GM12878 (cell line): ENCODE measurements around the gene UBC. TPM values are rescaled to one million over a fixed set of nuclear protein-coding genes. Genes with fewer than 3 reads are reported as not detected.

Experiments used
- ATAC-seq: fragments of 200-7000 bp; cut with Tn5 transposase; 3 replicates; pipeline ENCODE4 v1.9.1; 2020; ENCODE audit warnings: mild to moderate bottlenecking, moderate library complexity
- BruUV-seq: library from RNA; stranded (reverse); fragments of 400-500 nt; replicated peaks from 2 replicates; lab custom pipeline; 2021; lab: Mats Ljungman, UMichigan
- CTCF ChIA-PET: fragments of 300-600 bp; sonication (Branson Sonifier 250); formaldehyde crosslinking; extraction: SDS; loops from one replicate; lab custom pipeline; 2021; ENCODE audit warnings: inconsistent platforms; lab: Yijun Ruan, JAX
- POLR2A ChIA-PET: fragments of 350-600 bp; formaldehyde crosslinking; extraction: SDS; loops from one replicate; lab custom pipeline; 2021; ENCODE audit warnings: inconsistent platforms; lab: Charles Lee
- RAD21 ChIA-PET: fragments of 300-600 bp; sonication (Branson Sonifier 250); formaldehyde crosslinking; loops from one replicate; lab custom pipeline; 2023; ENCODE audit warnings: antibody characterized with exemption; ENCODE audit not compliant: unreplicated experiment; lab: Charles Lee
- SMC1A ChIA-PET: fragments of 300-600 bp; sonication (Branson Sonifier 250); formaldehyde crosslinking; loops from one replicate; lab custom pipeline; 2023; ENCODE audit not compliant: unreplicated experiment, uncharacterized antibody; lab: Charles Lee
- DNase-seq: peaks from one replicate; pipeline ENCODE4 v3.0.0-alpha.2; 2011; ENCODE audit warnings: low read depth, low spot score
- FAIRE-seq: peaks from 3 replicates; lab custom pipeline; 2011; peaks lifted over from hg19 to GRCh38; lab: Jason Lieb, UNC
- H2AFZ ChIP-seq: 2 replicates; pipeline ENCODE4 v1.6.0; 2011; ENCODE audit warnings: low read depth, low read length, control low read depth; ENCODE audit not compliant: control insufficient read depth
- H3K27ac ChIP-seq: 2 replicates; pipeline ENCODE4 v1.5.1; 2011; ENCODE audit warnings: control low read depth; ENCODE audit not compliant: control insufficient read depth, insufficient read depth
- H3K27me3 ChIP-seq, 2 experiments: replicated peaks in 1 of 2; 2 replicates each; pipeline versions ENCODE4 v1.6.0 to v1.6.1; 2011; ENCODE audit warnings: low read length in 1 of 2; ENCODE audit not compliant: control insufficient read depth in 2 of 2, insufficient read depth in 2 of 2
- H3K36me3 ChIP-seq, 2 experiments: 2 replicates each; pipeline ENCODE4 v1.5.1; 2011; ENCODE audit warnings: low read length in 1 of 2; ENCODE audit not compliant: control insufficient read depth in 2 of 2, insufficient read depth in 2 of 2
- H3K4me1 ChIP-seq: 2 replicates; pipeline ENCODE4 v1.6.1; 2011; ENCODE audit warnings: mild to moderate bottlenecking, low read length, moderate library complexity, mixed read lengths; ENCODE audit not compliant: control insufficient read depth, insufficient read depth
- H3K4me2 ChIP-seq: 2 replicates; pipeline ENCODE4 v1.6.0; 2011; ENCODE audit warnings: control low read depth; ENCODE audit not compliant: control insufficient read depth, insufficient read depth
- H3K4me3 ChIP-seq: fragments of 200-600 bp; sonication (generic); 2 replicates; pipeline ENCODE4 v1.5.1; 2016
- H3K79me2 ChIP-seq: 2 replicates; pipeline ENCODE4 v1.6.0; 2011; ENCODE audit warnings: low read length; ENCODE audit not compliant: control insufficient read depth, insufficient read depth
- H3K9ac ChIP-seq: 2 replicates; pipeline ENCODE4 v1.8.0; 2011; ENCODE audit warnings: low read length, control low read depth, mixed read lengths; ENCODE audit not compliant: control insufficient read depth, insufficient read depth
- H3K9me3 ChIP-seq: replicated peaks from 3 replicates; pipeline ENCODE4 v1.5.1; 2011; ENCODE audit warnings: mild to moderate bottlenecking, low read length; ENCODE audit not compliant: control insufficient read depth, insufficient read depth
- H4K20me1 ChIP-seq: 2 replicates; pipeline ENCODE4 v1.6.0; 2011; ENCODE audit not compliant: control insufficient read depth, insufficient read depth
- CBX5 ChIP-seq: sonication (generic); IDR thresholded peaks from 2 replicates; pipeline ENCODE4 v1.6.1; 2016; ENCODE audit warnings: low read depth, moderate library complexity, mild to moderate bottlenecking, inconsistent platforms
- CHD1 ChIP-seq: IDR thresholded peaks from 2 replicates; pipeline ENCODE4 v1.6.1; 2012; ENCODE audit warnings: low read depth, low read length, improper control_type of control experiment
- EP300 ChIP-seq, 2 experiments: fragments of 150-350 bp in 1 of 2; IDR thresholded peaks; 2 replicates each; pipeline ENCODE4 v1.6.1; 2011 to 2012; ENCODE audit warnings: low read depth in 2 of 2, low read length in 2 of 2, borderline replicate concordance in 1 of 2, improper control_type of control experiment in 1 of 2, inconsistent platforms in 1 of 2; ENCODE audit not compliant: control insufficient read depth in 1 of 2
- KAT2A ChIP-seq: conservative IDR thresholded peaks from 2 replicates; pipeline ENCODE4 v1.6.1; 2011; ENCODE audit warnings: low read depth, low read length; ENCODE audit not compliant: control insufficient read depth
- KDM1A ChIP-seq: fragments of 200-600 bp; sonication (generic); IDR thresholded peaks from 2 replicates; pipeline ENCODE4 v1.6.1; 2016; ENCODE audit warnings: borderline replicate concordance
- MTA2 ChIP-seq: fragments of 450-650 bp; IDR thresholded peaks from 2 replicates; pipeline ENCODE4 v1.6.1; 2016; ENCODE audit warnings: low read depth, mild to moderate bottlenecking, moderate library complexity
- PML ChIP-seq: IDR thresholded peaks from 2 replicates; pipeline ENCODE4 v1.6.1; 2012; ENCODE audit warnings: low read length, inconsistent platforms
- SPI1 ChIP-seq: IDR thresholded peaks from 2 replicates; pipeline ENCODE4 v1.6.1; 2011; ENCODE audit warnings: low read depth, mild to moderate bottlenecking, low read length, moderate library complexity, borderline replicate concordance; ENCODE audit not compliant: insufficient read depth
- TCF7 ChIP-seq: IDR thresholded peaks from 2 replicates; pipeline ENCODE4 v1.6.1; 2014; ENCODE audit warnings: antibody characterized with exemption, borderline replicate concordance
- ZZZ3 ChIP-seq: IDR thresholded peaks from 2 replicates; pipeline ENCODE4 v1.6.1; 2011; ENCODE audit warnings: low read depth; ENCODE audit not compliant: control insufficient read depth, insufficient read length
- WGBS: methylation state at CpG from one replicate; pipeline ENCODE4 v1.1.6; 2016; ENCODE audit warnings: low lambda C conversion rate; ENCODE audit not compliant: insufficient replicate concordance, insufficient coverage; ENCODE audit errors: missing lambda C conversion rate; 5-methylcytosine and 5-hydroxymethylcytosine counted together
- in situ Hi-C: fragments of 300-500 bp; cut with MboI; formaldehyde crosslinking; loops from 9 replicates; pipeline ENCODE4 v1.14.3; 2018; ENCODE audit warnings: mixed read lengths
- intact Hi-C: fragments of 100-400 bp; cut with micrococcal nuclease; formaldehyde crosslinking; loops from one replicate; pipeline ENCODE4 v1.14.2; 2022; ENCODE audit not compliant: unreplicated experiment
- polyA plus RNA-seq, 11 experiments: library from polyadenylated mRNA; depleted of rRNA in 4 of 11; unstranded in 6 of 11; stranded (reverse) in 5 of 11; fragments of >200 nt; fragmentation: Nextera tagmentation in 4 of 11; fragmentation: Illumina TruSeq in 1 of 11; extraction: Ambion mirVana in 4 of 11; extraction: Trizol in 1 of 11; gene quantifications; 1 replicate in 1 of 11; 2 replicates in 10 of 11; pipeline versions ENCODE4 v1.2.1 to v1.2.3, GENCODE V29; 2011 to 2016; ENCODE audit warnings: inconsistent platforms in 2 of 11, missing spikeins in 2 of 11, low read depth in 1 of 11
- total RNA-seq, 4 experiments: library from RNA; depleted of rRNA in 3 of 4; stranded (reverse); fragments of >200 nt in 3 of 4; fragmentation: Illumina TruSeq in 1 of 4; extraction: Trizol in 1 of 4; gene quantifications; 2 replicates each; pipeline versions ENCODE4 v1.2.1 to v1.2.3, GENCODE V29; 2013 to 2021
- TF ChIP-seq, protein P1 (sequence below): IDR thresholded peaks from 2 replicates; pipeline ENCODE4 v1.6.1; 2012; ENCODE audit warnings: low read length, inconsistent platforms
- TF ChIP-seq, protein P2 (sequence below): IDR thresholded peaks from 2 replicates; pipeline ENCODE4 v1.6.1; 2012; ENCODE audit warnings: improper control_type of control experiment, low read depth, low read length; ENCODE audit not compliant: insufficient replicate concordance
- TF ChIP-seq, protein P3 (sequence below): fragments of 450-650 bp; IDR thresholded peaks from 2 replicates; pipeline ENCODE4 v1.6.1; 2016; ENCODE audit warnings: mild to moderate bottlenecking
- TF ChIP-seq, protein P4 (sequence below): IDR thresholded peaks from 2 replicates; pipeline ENCODE4 v1.6.1; 2011; ENCODE audit warnings: borderline replicate concordance, low read depth, mild to moderate bottlenecking, moderate library complexity, low read length; ENCODE audit not compliant: insufficient read depth, poor library complexity, severe bottlenecking

UBC gene
- total and polyA plus RNA-seq, 10 of the 15 experiments (the other 5 are each of a cell fraction or from before 2014, with no cell fraction given) = 653 to 1,666 (median 874) TPM

DNA sequence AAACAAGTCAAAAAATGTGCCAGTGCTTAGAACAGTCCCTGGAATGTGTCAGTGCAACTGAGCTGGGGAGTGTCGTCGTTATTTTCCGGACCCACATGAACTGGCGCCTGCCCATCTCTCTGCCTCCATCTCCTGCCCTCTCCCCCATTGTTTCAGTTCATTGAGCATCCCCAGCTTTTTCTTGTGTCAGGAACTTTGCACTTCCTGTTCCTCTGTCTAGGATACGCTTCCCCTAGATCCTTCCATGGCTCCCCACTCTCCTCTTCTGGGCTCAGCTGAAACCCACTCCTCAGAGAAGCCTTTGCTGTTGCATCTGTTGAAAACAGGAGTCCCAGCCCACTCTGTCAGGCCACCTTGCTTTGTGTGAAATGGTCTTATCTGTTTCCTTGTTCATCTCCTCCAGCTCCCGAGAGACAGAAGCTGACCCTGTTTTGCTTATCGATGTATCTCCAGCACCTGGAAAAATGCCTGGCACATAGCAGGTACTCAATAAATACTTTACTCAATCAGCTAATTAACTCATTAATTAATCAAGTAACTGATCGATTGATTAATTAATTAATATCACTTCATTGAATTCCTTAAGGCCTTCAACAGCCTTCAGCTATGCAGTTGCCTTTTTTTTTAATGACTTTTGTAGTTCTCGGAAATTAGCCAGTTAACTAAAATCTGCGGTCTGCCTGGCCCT is 48.1 kb downstream of the UBC start:
- no peaks in the 10 kb centered on the region for H3K9me3 ChIP-seq
- no peak for ATAC-seq
- ChIA-PET CTCF (interaction anchor here (1.1 to 1.3 kb wide), 2 partner anchors 12 to 40 kb away, joined by 4 read pairs; no protein-coding TSS in a partner anchor), RAD21 (no interaction called here), SMC1A (interaction anchor here (1.0 to 1.2 kb wide), 2 partner anchors 20 to 79 kb away, joined by 3 read pairs; no protein-coding TSS in a partner anchor), POLR2A (no interaction called here)
- no peak for TF ChIP-seq EP300 (IDR thresholded peaks at IDR 0.05; ENCODE audit: borderline replicate concordance in 1 of 2, control insufficient read depth in 1 of 2, low read depth in 2 of 2, low read length in 2 of 2)
- no peak for TF ChIP-seq PML
- TF ChIP-seq KAT2A = no peak
- TF ChIP-seq, protein P1, sequence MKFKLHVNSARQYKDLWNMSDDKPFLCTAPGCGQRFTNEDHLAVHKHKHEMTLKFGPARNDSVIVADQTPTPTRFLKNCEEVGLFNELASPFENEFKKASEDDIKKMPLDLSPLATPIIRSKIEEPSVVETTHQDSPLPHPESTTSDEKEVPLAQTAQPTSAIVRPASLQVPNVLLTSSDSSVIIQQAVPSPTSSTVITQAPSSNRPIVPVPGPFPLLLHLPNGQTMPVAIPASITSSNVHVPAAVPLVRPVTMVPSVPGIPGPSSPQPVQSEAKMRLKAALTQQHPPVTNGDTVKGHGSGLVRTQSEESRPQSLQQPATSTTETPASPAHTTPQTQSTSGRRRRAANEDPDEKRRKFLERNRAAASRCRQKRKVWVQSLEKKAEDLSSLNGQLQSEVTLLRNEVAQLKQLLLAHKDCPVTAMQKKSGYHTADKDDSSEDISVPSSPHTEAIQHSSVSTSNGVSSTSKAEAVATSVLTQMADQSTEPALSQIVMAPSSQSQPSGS = no peak
- TF ChIP-seq, protein P2, sequence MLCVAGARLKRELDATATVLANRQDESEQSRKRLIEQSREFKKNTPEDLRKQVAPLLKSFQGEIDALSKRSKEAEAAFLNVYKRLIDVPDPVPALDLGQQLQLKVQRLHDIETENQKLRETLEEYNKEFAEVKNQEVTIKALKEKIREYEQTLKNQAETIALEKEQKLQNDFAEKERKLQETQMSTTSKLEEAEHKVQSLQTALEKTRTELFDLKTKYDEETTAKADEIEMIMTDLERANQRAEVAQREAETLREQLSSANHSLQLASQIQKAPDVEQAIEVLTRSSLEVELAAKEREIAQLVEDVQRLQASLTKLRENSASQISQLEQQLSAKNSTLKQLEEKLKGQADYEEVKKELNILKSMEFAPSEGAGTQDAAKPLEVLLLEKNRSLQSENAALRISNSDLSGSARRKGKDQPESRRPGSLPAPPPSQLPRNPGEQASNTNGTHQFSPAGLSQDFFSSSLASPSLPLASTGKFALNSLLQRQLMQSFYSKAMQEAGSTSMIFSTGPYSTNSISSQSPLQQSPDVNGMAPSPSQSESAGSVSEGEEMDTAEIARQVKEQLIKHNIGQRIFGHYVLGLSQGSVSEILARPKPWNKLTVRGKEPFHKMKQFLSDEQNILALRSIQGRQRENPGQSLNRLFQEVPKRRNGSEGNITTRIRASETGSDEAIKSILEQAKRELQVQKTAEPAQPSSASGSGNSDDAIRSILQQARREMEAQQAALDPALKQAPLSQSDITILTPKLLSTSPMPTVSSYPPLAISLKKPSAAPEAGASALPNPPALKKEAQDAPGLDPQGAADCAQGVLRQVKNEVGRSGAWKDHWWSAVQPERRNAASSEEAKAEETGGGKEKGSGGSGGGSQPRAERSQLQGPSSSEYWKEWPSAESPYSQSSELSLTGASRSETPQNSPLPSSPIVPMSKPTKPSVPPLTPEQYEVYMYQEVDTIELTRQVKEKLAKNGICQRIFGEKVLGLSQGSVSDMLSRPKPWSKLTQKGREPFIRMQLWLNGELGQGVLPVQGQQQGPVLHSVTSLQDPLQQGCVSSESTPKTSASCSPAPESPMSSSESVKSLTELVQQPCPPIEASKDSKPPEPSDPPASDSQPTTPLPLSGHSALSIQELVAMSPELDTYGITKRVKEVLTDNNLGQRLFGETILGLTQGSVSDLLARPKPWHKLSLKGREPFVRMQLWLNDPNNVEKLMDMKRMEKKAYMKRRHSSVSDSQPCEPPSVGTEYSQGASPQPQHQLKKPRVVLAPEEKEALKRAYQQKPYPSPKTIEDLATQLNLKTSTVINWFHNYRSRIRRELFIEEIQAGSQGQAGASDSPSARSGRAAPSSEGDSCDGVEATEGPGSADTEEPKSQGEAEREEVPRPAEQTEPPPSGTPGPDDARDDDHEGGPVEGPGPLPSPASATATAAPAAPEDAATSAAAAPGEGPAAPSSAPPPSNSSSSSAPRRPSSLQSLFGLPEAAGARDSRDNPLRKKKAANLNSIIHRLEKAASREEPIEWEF = no peak
- no peak for TF ChIP-seq KDM1A
- TF ChIP-seq ZZZ3 = no peak
- no peak for TF ChIP-seq MTA2
- TF ChIP-seq CHD1 = no peak
- no peak for TF ChIP-seq TCF7
- TF ChIP-seq, protein P3, sequence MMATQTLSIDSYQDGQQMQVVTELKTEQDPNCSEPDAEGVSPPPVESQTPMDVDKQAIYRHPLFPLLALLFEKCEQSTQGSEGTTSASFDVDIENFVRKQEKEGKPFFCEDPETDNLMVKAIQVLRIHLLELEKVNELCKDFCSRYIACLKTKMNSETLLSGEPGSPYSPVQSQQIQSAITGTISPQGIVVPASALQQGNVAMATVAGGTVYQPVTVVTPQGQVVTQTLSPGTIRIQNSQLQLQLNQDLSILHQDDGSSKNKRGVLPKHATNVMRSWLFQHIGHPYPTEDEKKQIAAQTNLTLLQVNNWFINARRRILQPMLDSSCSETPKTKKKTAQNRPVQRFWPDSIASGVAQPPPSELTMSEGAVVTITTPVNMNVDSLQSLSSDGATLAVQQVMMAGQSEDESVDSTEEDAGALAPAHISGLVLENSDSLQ = no peak
- TF ChIP-seq CBX5 = no peak
- TF ChIP-seq SPI1 = no peak
- TF ChIP-seq, protein P4, sequence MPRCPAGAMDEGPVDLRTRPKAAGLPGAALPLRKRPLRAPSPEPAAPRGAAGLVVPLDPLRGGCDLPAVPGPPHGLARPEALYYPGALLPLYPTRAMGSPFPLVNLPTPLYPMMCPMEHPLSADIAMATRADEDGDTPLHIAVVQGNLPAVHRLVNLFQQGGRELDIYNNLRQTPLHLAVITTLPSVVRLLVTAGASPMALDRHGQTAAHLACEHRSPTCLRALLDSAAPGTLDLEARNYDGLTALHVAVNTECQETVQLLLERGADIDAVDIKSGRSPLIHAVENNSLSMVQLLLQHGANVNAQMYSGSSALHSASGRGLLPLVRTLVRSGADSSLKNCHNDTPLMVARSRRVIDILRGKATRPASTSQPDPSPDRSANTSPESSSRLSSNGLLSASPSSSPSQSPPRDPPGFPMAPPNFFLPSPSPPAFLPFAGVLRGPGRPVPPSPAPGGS = no peak
- H3K27ac ChIP-seq = no peak overlapping the region
- intact Hi-C loops = no loop called here
- no peak overlapping the region for H3K4me2 ChIP-seq
- BruUV-seq = no TSS peak
- H3K36me3 ChIP-seq = no peaks in the 10 kb centered on the region
- peaks cover 24% of the 10 kb centered on the region for H3K79me2 ChIP-seq
- no peak overlapping the region for H3K9ac ChIP-seq
- H4K20me1 ChIP-seq = no peaks in the 10 kb centered on the region
- WGBS = 85% methylated on average over 10 of the region's 10 CpGs
- in situ Hi-C loops = no loop called here
- no peak overlapping the region for H2AFZ ChIP-seq
- H3K27me3 ChIP-seq = no peaks in the 10 kb centered on the region
- peaks cover 18% of the 10 kb centered on the region for H3K4me1 ChIP-seq
- FAIRE-seq = no peak
- no peak for DNase-seq
- H3K4me3 ChIP-seq = no peak overlapping the region
